Vagina (tissue), 2 donors: Measurements from ENCODE around the gene NISCH.

Experiments used
- POLR2A ChIP-seq, 2 donors: fragments of 450-650 bp; IDR thresholded peaks; one replicate each; pipeline ENCODE4 v1.6.1; 2017; ENCODE audit warnings: antibody characterized with exemption in 2 of 2, mild to moderate bottlenecking in 2 of 2, moderate library complexity in 2 of 2
- POLR2AphosphoS5 ChIP-seq, 2 donors: sonication (generic); formaldehyde crosslinking; IDR thresholded peaks; one replicate each; pipeline ENCODE4 v1.9.0; 2017; ENCODE audit warnings: antibody characterized with exemption in 2 of 2, mild to moderate bottlenecking in 2 of 2, low read depth in 1 of 2; ENCODE audit not compliant: insufficient read depth in 1 of 2

GRCh38 chr3:52530918-52531826, 75.8 kb downstream of the NISCH start:
- TF ChIP-seq POLR2A (IDR thresholded peaks at IDR 0.05) (no peak), POLR2AphosphoS5 (IDR thresholded peaks at IDR 0.05; ENCODE audit: insufficient read depth in 1 of 2, low read depth in 1 of 2) (no peak)
